K562 (cell line): ENCODE data around the gene NRG2. TPM values are rescaled to one million over a fixed set of nuclear protein-coding genes. Genes with fewer than 3 reads are reported as not detected.

Experiments used
- AFF1 ChIP-seq, 2 experiments: fragments of 450-650 bp; IDR thresholded peaks; 2 replicates each; pipeline ENCODE4 v1.6.1; 2018; ENCODE audit warnings: mild to moderate bottlenecking in 2 of 2, low read depth in 1 of 2; ENCODE audit not compliant: partially characterized antibody in 2 of 2
- BRF1 ChIP-seq: IDR thresholded peaks from 3 replicates; pipeline ENCODE4 v1.6.1; 2011; ENCODE audit warnings: borderline replicate concordance, mild to moderate bottlenecking; ENCODE audit not compliant: insufficient read length; ENCODE audit errors: extremely low read depth
- E2F3 ChIP-seq: fragments of 250-450 bp; sonication (Bioruptor Pico); IDR thresholded peaks from 2 replicates; pipeline ENCODE4 v1.4.0; 2020; ENCODE audit warnings: mild to moderate bottlenecking
- FIP1L1 ChIP-seq: fragments of 200-400 bp; formaldehyde crosslinking; IDR thresholded peaks from 2 replicates; pipeline ENCODE4 v1.6.1; 2018; ENCODE audit warnings: mild to moderate bottlenecking, low read depth, low read length; ENCODE audit not compliant: poor library complexity, severe bottlenecking
- FOXA1 ChIP-seq: fragments of 450-650 bp; IDR thresholded peaks from 2 replicates; pipeline ENCODE4 v1.6.1; 2016; ENCODE audit warnings: mild to moderate bottlenecking, borderline replicate concordance
- GTF2E2 ChIP-seq: fragments of 200-800 bp; sonication (Bioruptor generic); IDR thresholded peaks from 2 replicates; pipeline ENCODE4 v1.6.1; 2016; ENCODE audit warnings: missing genetic modification characterization, missing compliant biosample characterization
- JUN ChIP-seq, 2 experiments: sonication (generic) in 1 of 2; formaldehyde crosslinking in 1 of 2; IDR thresholded peaks; 2 replicates each; pipeline versions ENCODE4 v1.6.1 to v1.8.0; 2012 to 2022; ENCODE audit warnings: borderline replicate concordance in 2 of 2, mild to moderate bottlenecking in 2 of 2, improper control_type of control experiment in 1 of 2, low read depth in 1 of 2, low read length in 1 of 2, missing genetic modification reagents in 1 of 2
- NEUROD1 ChIP-seq: fragments of 150-350 bp; IDR thresholded peaks from 2 replicates; pipeline ENCODE4 v1.6.1; 2014; ENCODE audit warnings: borderline replicate concordance, low read length, low read depth; ENCODE audit not compliant: partially characterized antibody
- PCBP2 ChIP-seq: fragments of 200-400 bp; formaldehyde crosslinking; IDR thresholded peaks from 2 replicates; pipeline ENCODE4 v1.6.1; 2018; ENCODE audit warnings: low read length, low read depth, mild to moderate bottlenecking, moderate library complexity; ENCODE audit not compliant: poor library complexity, severe bottlenecking
- RFX5 ChIP-seq: IDR thresholded peaks from 2 replicates; pipeline ENCODE4 v1.6.1; 2011; ENCODE audit warnings: low read depth, mild to moderate bottlenecking, improper control_type of control experiment, low read length
- SMAD1 ChIP-seq: fragments of 150-350 bp; IDR thresholded peaks from 2 replicates; pipeline ENCODE4 v1.6.1; 2014; ENCODE audit warnings: low read length, low read depth; ENCODE audit not compliant: partially characterized antibody
- SRSF1 ChIP-seq: fragments of 200-400 bp; formaldehyde crosslinking; IDR thresholded peaks from 2 replicates; pipeline ENCODE4 v1.6.1; 2017; ENCODE audit warnings: mild to moderate bottlenecking, low read depth, low read length, moderate library complexity
- TAF15 ChIP-seq: fragments of 200-400 bp; formaldehyde crosslinking; IDR thresholded peaks from 2 replicates; pipeline ENCODE4 v1.6.1; 2017; ENCODE audit warnings: mild to moderate bottlenecking, low read depth, low read length, moderate library complexity
- TCF3 ChIP-seq: sonication (generic); formaldehyde crosslinking; IDR thresholded peaks from 2 replicates; pipeline ENCODE4 v1.4.0; 2020; ENCODE audit warnings: mild to moderate bottlenecking, missing genetic modification reagents
- ZNF124 ChIP-seq: sonication (generic); formaldehyde crosslinking; IDR thresholded peaks from 2 replicates; pipeline ENCODE4 v1.8.1; 2022; ENCODE audit warnings: missing genetic modification reagents
- ZNF143 ChIP-seq: sonication (generic); formaldehyde crosslinking; IDR thresholded peaks from 2 replicates; pipeline ENCODE4 v1.9.0; 2022; ENCODE audit warnings: mild to moderate bottlenecking, missing genetic modification reagents
- ZNF3 ChIP-seq: fragments of 250-450 bp; sonication (Bioruptor Pico); IDR thresholded peaks from 2 replicates; pipeline ENCODE4 v1.5.0; 2021; ENCODE audit warnings: mild to moderate bottlenecking, moderate library complexity
- ZNF431 ChIP-seq: sonication (generic); formaldehyde crosslinking; IDR thresholded peaks from 2 replicates; pipeline ENCODE4 v1.8.0; 2022; ENCODE audit warnings: mild to moderate bottlenecking, missing genetic modification reagents
- ZNF764 ChIP-seq: fragments of 250-450 bp; sonication (Bioruptor Pico); IDR thresholded peaks from 2 replicates; pipeline ENCODE4 v1.4.0; 2020; ENCODE audit warnings: low read depth, mild to moderate bottlenecking, moderate library complexity
- ZNF830 ChIP-seq: fragments of 250-450 bp; sonication (Bioruptor Pico); IDR thresholded peaks from 2 replicates; pipeline ENCODE4 v1.5.0; 2021; ENCODE audit warnings: mild to moderate bottlenecking
- polyA plus RNA-seq, 8 experiments: library from polyadenylated mRNA; depleted of rRNA in 4 of 8; stranded (reverse) in 5 of 8; unstranded in 3 of 8; fragments of >200 nt; fragmentation: Nextera tagmentation in 2 of 8; fragmentation: Illumina TruSeq in 1 of 8; extraction: Ambion mirVana in 2 of 8; extraction: Trizol in 1 of 8; gene quantifications; 2 replicates each; pipeline versions ENCODE4 v1.2.1 to v1.2.3, GENCODE V29; 2011 to 2014; ENCODE audit warnings: inconsistent platforms in 1 of 8, missing spikeins in 1 of 8
- total RNA-seq, 7 experiments: library from RNA; depleted of rRNA in 6 of 7; stranded (reverse); fragments of >200 nt in 6 of 7; fragmentation: Illumina TruSeq in 2 of 7; extraction: Trizol in 2 of 7; gene quantifications; 2 replicates each; pipeline versions ENCODE4 v1.2.1 to v1.2.3, GENCODE V29; 2011 to 2021; ENCODE audit warnings: low replicate concordance in 1 of 7
- TF ChIP-seq, protein P1 (sequence below), 2 experiments: fragments of 200-800 bp in 1 of 2; sonication (Bioruptor generic) in 1 of 2; sonication (generic) in 1 of 2; formaldehyde crosslinking in 1 of 2; IDR thresholded peaks in 1 of 2; conservative IDR thresholded peaks in 1 of 2; 2 replicates each; pipeline versions ENCODE4 v1.5.0 to v1.6.1; 2016 to 2020; ENCODE audit warnings: missing compliant biosample characterization in 1 of 2, missing genetic modification characterization in 1 of 2, missing genetic modification reagents in 1 of 2
- TF ChIP-seq, protein P2 (sequence below): IDR thresholded peaks from 3 replicates; pipeline ENCODE4 v1.6.1; 2011; ENCODE audit warnings: borderline replicate concordance, mild to moderate bottlenecking; ENCODE audit not compliant: insufficient read length, insufficient read depth

NRG2 gene
- total and polyA plus RNA-seq, 9 of the 15 experiments (the other 6 are each of a cell fraction or from before 2014, with no cell fraction given) = not detected

- TF ChIP-seq AFF1 (IDR thresholded peaks at IDR 0.05; ENCODE audit: low read depth in 1 of 2, partially characterized antibody in 2 of 2) (no peak), TCF3 (CRISPR knock-in tag) (peak; percentile 65; the same call in 1 of the 2 replicates), RFX5 (no peak), SRSF1 (no peak), FOXA1 (no peak), PCBP2 (no peak), NEUROD1 (peak; percentile 33), ZNF764 (CRISPR knock-in tag) (no peak), ZNF830 (CRISPR knock-in tag) (no peak), GTF2E2 (no peak), ZNF3 (no peak), ZNF143 (no peak), E2F3 (no peak), JUN (IDR thresholded peaks at IDR 0.05; ENCODE audit: borderline replicate concordance, low read depth, low read length) (peak; percentile 90), JUN (CRISPR knock-in tag; IDR thresholded peaks at IDR 0.05; ENCODE audit: borderline replicate concordance) (no peak), ZNF124 (CRISPR knock-in tag) (no peak), TAF15 (no peak), BRF1 (no peak), SMAD1 (no peak), FIP1L1 (no peak), ZNF431 (CRISPR knock-in tag) (no peak)
- TF ChIP-seq, protein P1, sequence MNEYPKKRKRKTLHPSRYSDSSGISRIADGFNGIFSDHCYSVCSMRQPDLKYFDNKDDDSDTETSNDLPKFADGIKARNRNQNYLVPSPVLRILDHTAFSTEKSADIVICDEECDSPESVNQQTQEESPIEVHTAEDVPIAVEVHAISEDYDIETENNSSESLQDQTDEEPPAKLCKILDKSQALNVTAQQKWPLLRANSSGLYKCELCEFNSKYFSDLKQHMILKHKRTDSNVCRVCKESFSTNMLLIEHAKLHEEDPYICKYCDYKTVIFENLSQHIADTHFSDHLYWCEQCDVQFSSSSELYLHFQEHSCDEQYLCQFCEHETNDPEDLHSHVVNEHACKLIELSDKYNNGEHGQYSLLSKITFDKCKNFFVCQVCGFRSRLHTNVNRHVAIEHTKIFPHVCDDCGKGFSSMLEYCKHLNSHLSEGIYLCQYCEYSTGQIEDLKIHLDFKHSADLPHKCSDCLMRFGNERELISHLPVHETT (CRISPR knock-in tag; conservative IDR thresholded peaks at IDR 0.05 in 1 of 2, IDR thresholded peaks at IDR 0.05 in 1 of 2) = peak in 1 of 2 experiments; percentile 71; a peak in 1 of 4 replicates
- TF ChIP-seq, protein P2, sequence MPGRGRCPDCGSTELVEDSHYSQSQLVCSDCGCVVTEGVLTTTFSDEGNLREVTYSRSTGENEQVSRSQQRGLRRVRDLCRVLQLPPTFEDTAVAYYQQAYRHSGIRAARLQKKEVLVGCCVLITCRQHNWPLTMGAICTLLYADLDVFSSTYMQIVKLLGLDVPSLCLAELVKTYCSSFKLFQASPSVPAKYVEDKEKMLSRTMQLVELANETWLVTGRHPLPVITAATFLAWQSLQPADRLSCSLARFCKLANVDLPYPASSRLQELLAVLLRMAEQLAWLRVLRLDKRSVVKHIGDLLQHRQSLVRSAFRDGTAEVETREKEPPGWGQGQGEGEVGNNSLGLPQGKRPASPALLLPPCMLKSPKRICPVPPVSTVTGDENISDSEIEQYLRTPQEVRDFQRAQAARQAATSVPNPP = no peak
These were observed 57.4 kb downstream of the NRG2 start (continued) for GRCh38 chr5:139985733-139986132.
